Breast epithelium (tissue), 4 donors: ENCODE results near the gene MRPS15. TPM values are rescaled to one million over a fixed set of nuclear protein-coding genes. Genes with fewer than 3 reads are reported as not detected.

Experiments used
- DNase-seq, 2 donors: peaks; one replicate each; pipeline ENCODE4 v3.0.0-alpha.2; 2019; ENCODE audit warnings: low spot score in 2 of 2
- H3K27ac ChIP-seq, 2 donors: fragments of 200-600 bp; sonication (generic) in 1 of 2; one replicate each; pipeline ENCODE4 v1.5.1; 2016 to 2019; ENCODE audit warnings: mild to moderate bottlenecking in 1 of 2
- H3K27me3 ChIP-seq, 2 donors: fragments of 200-600 bp; sonication (generic) in 1 of 2; one replicate each; pipeline versions ENCODE4 v1.5.1 to v1.6.0; 2017 to 2019; ENCODE audit warnings: control low read depth in 1 of 2, mild to moderate bottlenecking in 1 of 2
- H3K36me3 ChIP-seq: fragments of 200-600 bp; one replicate; pipeline ENCODE4 v1.5.1; 2019
- H3K4me1 ChIP-seq, 2 donors: fragments of 200-600 bp; sonication (generic); one replicate each; pipeline ENCODE4 v1.5.1; 2016 to 2019; ENCODE audit warnings: control low read depth in 1 of 2
- H3K4me3 ChIP-seq, 3 donors: fragments of 200-600 bp; sonication (generic); 1 replicate in 2 of 3; 2 replicates in 1 of 3; pipeline ENCODE4 v1.5.1; 2016 to 2019; ENCODE audit warnings: mild to moderate bottlenecking in 3 of 3, moderate library complexity in 2 of 3
- H3K9me3 ChIP-seq, 2 donors: fragments of 200-600 bp; sonication (generic) in 1 of 2; one replicate each; pipeline ENCODE4 v1.5.1; 2016 to 2019; ENCODE audit warnings: control low read depth in 1 of 2
- POLR2A ChIP-seq: fragments of 450-650 bp; IDR thresholded peaks from one replicate; pipeline ENCODE4 v1.6.1; 2016; ENCODE audit warnings: antibody characterized with exemption, mild to moderate bottlenecking, moderate library complexity
- POLR2AphosphoS5 ChIP-seq, 3 donors: sonication (generic); formaldehyde crosslinking; IDR thresholded peaks; one replicate each; pipeline ENCODE4 v1.6.1; 2017; ENCODE audit warnings: antibody characterized with exemption in 3 of 3
- intact Hi-C: fragments of 100-400 bp; cut with DNase I; formaldehyde crosslinking; loops from one replicate; pipeline ENCODE4 v1.15.1; 2023; ENCODE audit warnings: low total_unique reads
- total RNA-seq, 3 donors: library from RNA; depleted of rRNA; stranded (reverse); fragments of >200 nt; gene quantifications; one replicate each; pipeline ENCODE4 v1.1.0, GENCODE V29; 2016
- TF ChIP-seq, protein P1 (sequence below), 3 donors: fragments of 450-650 bp; IDR thresholded peaks; one replicate each; pipeline ENCODE4 v1.5.1; 2016 to 2017; ENCODE audit warnings: antibody characterized with exemption in 3 of 3, mild to moderate bottlenecking in 3 of 3, moderate library complexity in 3 of 3

Gene MRPS15
- total RNA-seq, 3 donors from 2014 or later, result 72.9 to 99.1 (median 79.3) TPM

- Histone ChIP-seq H3K4me3 (no peak overlapping the region), H3K36me3 (no peaks in the 10 kb centered on the region), H3K27ac (no peak overlapping the region), H3K4me1 (no peaks in the 10 kb centered on the region), H3K9me3 (no peaks in the 10 kb centered on the region), H3K27me3 (no peaks in the 10 kb centered on the region)
- TF ChIP-seq, protein P1, sequence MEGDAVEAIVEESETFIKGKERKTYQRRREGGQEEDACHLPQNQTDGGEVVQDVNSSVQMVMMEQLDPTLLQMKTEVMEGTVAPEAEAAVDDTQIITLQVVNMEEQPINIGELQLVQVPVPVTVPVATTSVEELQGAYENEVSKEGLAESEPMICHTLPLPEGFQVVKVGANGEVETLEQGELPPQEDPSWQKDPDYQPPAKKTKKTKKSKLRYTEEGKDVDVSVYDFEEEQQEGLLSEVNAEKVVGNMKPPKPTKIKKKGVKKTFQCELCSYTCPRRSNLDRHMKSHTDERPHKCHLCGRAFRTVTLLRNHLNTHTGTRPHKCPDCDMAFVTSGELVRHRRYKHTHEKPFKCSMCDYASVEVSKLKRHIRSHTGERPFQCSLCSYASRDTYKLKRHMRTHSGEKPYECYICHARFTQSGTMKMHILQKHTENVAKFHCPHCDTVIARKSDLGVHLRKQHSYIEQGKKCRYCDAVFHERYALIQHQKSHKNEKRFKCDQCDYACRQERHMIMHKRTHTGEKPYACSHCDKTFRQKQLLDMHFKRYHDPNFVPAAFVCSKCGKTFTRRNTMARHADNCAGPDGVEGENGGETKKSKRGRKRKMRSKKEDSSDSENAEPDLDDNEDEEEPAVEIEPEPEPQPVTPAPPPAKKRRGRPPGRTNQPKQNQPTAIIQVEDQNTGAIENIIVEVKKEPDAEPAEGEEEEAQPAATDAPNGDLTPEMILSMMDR (IDR thresholded peaks at IDR 0.05), result no peak
- TF ChIP-seq POLR2A (no peak), POLR2AphosphoS5 (IDR thresholded peaks at IDR 0.05) (no peak)
- intact Hi-C loops, result no loop called here
- no peak for DNase-seq
Observed at GRCh38 chr1:36442337-36442736, 21.8 kb downstream of the MRPS15 start.

DNA sequence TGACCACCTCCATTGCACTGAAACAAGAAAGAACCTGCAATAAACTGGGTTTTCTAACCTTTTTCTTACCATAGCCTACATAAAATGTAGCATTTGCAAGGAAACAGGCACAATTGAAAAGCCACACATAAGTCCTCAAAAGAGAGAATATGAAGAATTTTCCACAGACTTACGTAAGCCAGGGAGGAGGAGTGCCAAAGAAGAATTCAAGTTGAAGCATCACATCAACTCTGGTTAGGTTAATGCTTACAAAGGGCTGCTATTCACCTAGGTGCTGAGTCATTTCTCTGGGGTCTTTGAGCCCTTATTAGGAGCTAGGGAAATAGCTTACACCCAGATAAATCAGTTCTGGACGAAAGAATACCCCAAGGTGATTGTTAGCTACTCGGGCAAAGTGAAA, 23.5 kb downstream of the MRPS15 start:
- DNase-seq, result no peak
- Histone ChIP-seq H3K4me3 (no peak overlapping the region), H3K27ac (no peak overlapping the region), H3K27me3 (no peaks in the 10 kb centered on the region), H3K4me1 (no peaks in the 10 kb centered on the region), H3K36me3 (no peaks in the 10 kb centered on the region), H3K9me3 (no peaks in the 10 kb centered on the region)
- intact Hi-C loops, result no loop called here
- TF ChIP-seq POLR2A, result no peak
- TF ChIP-seq POLR2AphosphoS5 (IDR thresholded peaks at IDR 0.05), result no peak
- TF ChIP-seq, protein P1 (IDR thresholded peaks at IDR 0.05), result no peak

GRCh38 chr1:36440044-36440443, 24.1 kb downstream of the MRPS15 start:
- no peaks in the 10 kb centered on the region for H3K36me3 ChIP-seq
- H3K4me3 ChIP-seq, result no peak overlapping the region
- intact Hi-C loops, result no loop called here
- no peak for DNase-seq
- no peaks in the 10 kb centered on the region for H3K9me3 ChIP-seq
- no peaks in the 10 kb centered on the region for H3K27me3 ChIP-seq
- TF ChIP-seq, protein P1 (IDR thresholded peaks at IDR 0.05), result no peak
- TF ChIP-seq POLR2A (no peak), POLR2AphosphoS5 (IDR thresholded peaks at IDR 0.05) (no peak)
- no peaks in the 10 kb centered on the region for H3K4me1 ChIP-seq
- H3K27ac ChIP-seq, result no peak overlapping the region

GRCh38 chr1:36438715-36439114, 25.5 kb downstream of the MRPS15 start:
- no peak for DNase-seq
- H3K27me3 ChIP-seq, result no peaks in the 10 kb centered on the region
- TF ChIP-seq POLR2A, result no peak
- no peak for TF ChIP-seq POLR2AphosphoS5 (IDR thresholded peaks at IDR 0.05)
- TF ChIP-seq, protein P1 (IDR thresholded peaks at IDR 0.05), result no peak
- H3K9me3 ChIP-seq, result no peaks in the 10 kb centered on the region
- H3K4me3 ChIP-seq, result no peak overlapping the region
- intact Hi-C loops, result loop anchor here (5.0 kb wide), 1 partner anchor 599 kb away; no protein-coding TSS in a partner anchor
- no peaks in the 10 kb centered on the region for H3K36me3 ChIP-seq
- no peaks in the 10 kb centered on the region for H3K4me1 ChIP-seq
- H3K27ac ChIP-seq, result no peak overlapping the region

GRCh38 chr1:36436821-36437220, 27.4 kb downstream of the MRPS15 start:
- no peaks in the 10 kb centered on the region for H3K36me3 ChIP-seq
- H3K27me3 ChIP-seq, result no peaks in the 10 kb centered on the region
- TF ChIP-seq POLR2AphosphoS5 (IDR thresholded peaks at IDR 0.05) (no peak), POLR2A (no peak)
- TF ChIP-seq, protein P1 (IDR thresholded peaks at IDR 0.05), result no peak
- intact Hi-C loops, result loop anchor here (5.0 kb wide), 1 partner anchor 600 kb away; no protein-coding TSS in a partner anchor
- H3K4me1 ChIP-seq, result no peaks in the 10 kb centered on the region
- H3K4me3 ChIP-seq, result no peak overlapping the region
- H3K9me3 ChIP-seq, result no peaks in the 10 kb centered on the region
- no peak for DNase-seq
- H3K27ac ChIP-seq, result peak overlapping the region in 1 of 2 donors; percentile 43
